Neural progenitor cell (in vitro differentiated cells): Measurements from ENCODE around the gene UBE2Z.

Experiments used
- CTCF ChIP-seq: fragments of 200-600 bp; sonication (generic); IDR thresholded peaks from 2 replicates; pipeline ENCODE4 v1.5.1; 2017; ENCODE audit warnings: antibody characterized with exemption, mild to moderate bottlenecking
- EZH2phosphoT487 ChIP-seq: fragments of 200-600 bp; sonication (generic); IDR thresholded peaks from 2 replicates; pipeline ENCODE4 v1.6.1; 2017; ENCODE audit warnings: antibody characterized with exemption

DNA sequence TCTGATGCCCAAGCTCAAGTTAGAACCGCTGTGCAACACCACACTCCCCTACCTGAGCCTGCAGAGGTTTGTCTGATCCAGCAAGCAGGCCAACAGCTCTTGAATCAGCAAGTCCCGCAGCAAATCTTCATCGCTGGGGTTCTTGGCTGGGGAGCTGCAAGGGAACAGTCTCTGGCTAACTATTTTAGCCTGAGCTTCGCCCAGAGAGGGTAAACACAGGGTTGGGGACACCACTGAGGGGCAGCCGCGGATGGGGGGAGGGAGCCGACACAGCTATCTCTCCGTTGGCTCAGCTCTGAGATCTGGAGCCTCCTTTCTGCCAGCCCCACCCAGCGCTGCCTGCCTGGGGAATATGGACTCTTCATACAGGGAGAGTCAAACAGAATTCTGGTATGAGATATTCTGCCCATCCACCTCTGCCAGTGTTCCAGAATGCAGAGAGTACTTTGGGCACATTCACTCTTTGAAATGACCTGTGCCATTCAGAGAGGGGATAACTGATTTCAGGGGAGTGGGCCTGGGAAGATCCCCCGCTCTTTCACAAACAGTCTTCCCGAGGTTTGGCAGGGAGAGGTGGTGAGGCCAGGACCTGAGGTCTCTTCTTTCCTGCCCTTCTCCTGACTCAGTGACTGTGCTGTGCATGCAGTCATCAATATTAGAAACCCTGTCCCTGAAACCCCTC is 52.8 kb downstream of the UBE2Z start:
- no peak for TF ChIP-seq CTCF
- no peak for TF ChIP-seq EZH2phosphoT487
